BJ (cell line): ENCODE results near the gene PLEK. TPM values are rescaled to one million over a fixed set of nuclear protein-coding genes. Genes with fewer than 3 reads are reported as not detected.

Experiments
- CTCF ChIA-PET: fragments of 350-600 bp; formaldehyde crosslinking; extraction: SDS; loops from one replicate; lab custom pipeline; 2021; ENCODE audit warnings: antibody characterized with exemption, inconsistent platforms; lab: Yijun Ruan, JAX
- POLR2A ChIA-PET: fragments of 300-600 bp; sonication (Branson Sonifier 250); formaldehyde crosslinking; extraction: SDS; loops from one replicate; lab custom pipeline; 2021; ENCODE audit warnings: antibody characterized with exemption; lab: Charles Lee
- DNase-seq: peaks from one replicate; pipeline ENCODE4 v3.0.0-alpha.2; 2011; ENCODE audit warnings: low read depth
- H3K27me3 ChIP-seq: 2 replicates; pipeline ENCODE4 v1.6.0; 2011; ENCODE audit warnings: low read length; ENCODE audit not compliant: control insufficient read depth, insufficient read depth
- H3K36me3 ChIP-seq: 2 replicates; pipeline ENCODE4 v1.5.1; 2011; ENCODE audit warnings: low read length; ENCODE audit not compliant: control insufficient read depth, insufficient read depth
- H3K4me3 ChIP-seq: 2 replicates; pipeline ENCODE4 v1.5.1; 2011; ENCODE audit warnings: low read depth, mild to moderate bottlenecking, control low read depth, low read length
- CTCF ChIP-seq: IDR thresholded peaks from 2 replicates; pipeline ENCODE4 v1.5.1; 2011; ENCODE audit warnings: low read depth, mild to moderate bottlenecking, control low read depth, inconsistent platforms, low read length, moderate library complexity; ENCODE audit not compliant: insufficient read depth
- polyA plus RNA-seq: library from polyadenylated mRNA; depleted of rRNA; stranded (reverse); fragments of >200 nt; gene quantifications from 2 replicates; pipeline ENCODE4 v1.2.3, GENCODE V29; 2011

Gene PLEK
- polyA plus RNA-seq, 1 experiment: not detected

GRCh38 chr2:68384485-68385107 is 19.5 kb downstream of the PLEK start:
- ChIA-PET CTCF (no interaction called here), POLR2A (no interaction called here)
- no peaks in the 10 kb centered on the region for H3K36me3 ChIP-seq
- H3K27me3 ChIP-seq: peaks cover 12% of the 10 kb centered on the region
- no peak for TF ChIP-seq CTCF
- no peak for DNase-seq
- H3K4me3 ChIP-seq: no peak overlapping the region

- Histone ChIP-seq H3K27me3 (peaks cover 12% of the 10 kb centered on the region), H3K4me3 (no peak overlapping the region), H3K36me3 (no peaks in the 10 kb centered on the region)
- TF ChIP-seq CTCF: no peak
- DNase-seq: no peak
- POLR2A ChIA-PET: no interaction called here
- CTCF ChIA-PET: interaction anchor here (0.5 kb wide), 1 partner anchor 12 kb away, joined by 5 read pairs; no protein-coding TSS in a partner anchor
Measured at GRCh38 chr2:68385220-68385906, 20.3 kb downstream of the PLEK start.

GRCh38 chr2:68385907-68386287 is 20.8 kb downstream of the PLEK start:
- CTCF ChIA-PET: interaction anchor here (0.5 kb wide), 1 partner anchor 12 kb away, joined by 5 read pairs; no protein-coding TSS in a partner anchor
- H3K27me3 ChIP-seq: peaks cover 12% of the 10 kb centered on the region

GRCh38 chr2:68386365-68386764 is 21.3 kb downstream of the PLEK start:
- no peak overlapping the region for H3K4me3 ChIP-seq
- DNase-seq: no peak
- ChIA-PET POLR2A (no interaction called here), CTCF (no interaction called here)
- TF ChIP-seq CTCF: no peak
- peaks cover 13% of the 10 kb centered on the region for H3K27me3 ChIP-seq
- no peaks in the 10 kb centered on the region for H3K36me3 ChIP-seq

More at GRCh38 chr2:68385907-68386287, 20.8 kb downstream of the PLEK start:
- DNase-seq: no peak
- Histone ChIP-seq H3K36me3 (no peaks in the 10 kb centered on the region), H3K4me3 (no peak overlapping the region)
- POLR2A ChIA-PET: no interaction called here
- no peak for TF ChIP-seq CTCF

GRCh38 chr2:68387408-68388350 is 22.6 kb downstream of the PLEK start:
- DNase-seq: no peak
- Histone ChIP-seq H3K27me3 (peaks cover 15% of the 10 kb centered on the region), H3K4me3 (no peak overlapping the region), H3K36me3 (no peaks in the 10 kb centered on the region)
- ChIA-PET CTCF (no interaction called here), POLR2A (interaction anchor here (0.6 kb wide), 1 partner anchor 62 kb away, joined by 4 read pairs; no protein-coding TSS in a partner anchor)
- no peak for TF ChIP-seq CTCF
